ENCODE measurements around the gene CACNA1E.

DNA sequence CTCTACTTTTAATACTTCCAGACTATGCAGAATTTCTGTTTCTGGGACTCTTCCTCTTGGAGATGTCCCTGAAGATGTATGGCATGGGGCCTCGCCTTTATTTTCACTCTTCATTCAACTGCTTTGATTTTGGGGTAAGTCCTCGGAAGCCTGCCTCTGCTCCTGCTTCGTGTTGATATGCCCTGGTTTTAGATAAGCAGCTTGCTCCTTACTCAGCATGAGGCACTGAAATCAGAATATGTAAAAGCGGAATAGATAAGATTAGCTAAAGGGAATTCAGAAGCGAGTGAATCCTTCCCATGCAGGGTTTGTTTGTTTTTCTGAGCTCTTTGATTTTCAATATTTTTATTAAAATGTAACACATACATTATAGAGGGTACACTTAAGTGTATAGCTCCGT lies 234.7 kb downstream of the CACNA1E start:
- TF ChIP-seq CTCF (IDR thresholded peaks at IDR 0.05) (no peak), POLR2A (IDR thresholded peaks at IDR 0.05) (no peak)
